HCT116 (cell line): ENCODE results near the gene AASDH. TPM values are rescaled to one million over a fixed set of nuclear protein-coding genes. Genes with fewer than 3 reads are reported as not detected.

ENCODE experiments used
- ATAC-seq: fragments of 200-7000 bp; cut with Tn5 transposase; 2 replicates; pipeline ENCODE4 v1.9.1; 2020; ENCODE audit warnings: mild to moderate bottlenecking, moderate library complexity
- BruUV-seq: library from RNA; stranded (reverse); fragments of 400-500 nt; replicated peaks from 2 replicates; lab custom pipeline; 2021; lab: Mats Ljungman, UMichigan
- CTCF ChIA-PET: fragments of 300-600 bp; sonication (Branson Sonifier 250); formaldehyde crosslinking; loops from one replicate; lab custom pipeline; 2021; ENCODE audit warnings: antibody characterized with exemption; lab: Charles Lee
- POLR2A ChIA-PET: fragments of 300-600, 350-600 bp; sonication (Branson Sonifier 250); formaldehyde crosslinking; loops from one replicate; lab custom pipeline; 2021; ENCODE audit warnings: antibody characterized with exemption; lab: Charles Lee
- RAD21 ChIA-PET, 2 experiments: fragments of 300-600 bp; sonication (Branson Sonifier 250); formaldehyde crosslinking; loops; one replicate each; lab custom pipeline; 2023; ENCODE audit warnings: low total read pairs in 2 of 2; ENCODE audit not compliant: uncharacterized antibody in 2 of 2, unreplicated experiment in 2 of 2, low non-redundant PET in 1 of 2; lab: Charles Lee
- DNase-seq: peaks from one replicate; pipeline ENCODE4 v3.0.0-alpha.2; 2010; ENCODE audit warnings: low read depth, low spot score
- H2AFZ ChIP-seq: fragments of 200-600 bp; shearing (Covaris generic), sonication (generic); 2 replicates; pipeline ENCODE4 v1.6.1; 2017; ENCODE audit warnings: low read depth, mixed run types, mixed read lengths, antibody characterized with exemption, low read length; ENCODE audit not compliant: poor library complexity, severe bottlenecking
- H3K27ac ChIP-seq: 2 replicates; pipeline ENCODE4 v1.5.1; 2012; ENCODE audit warnings: low read depth, low read length
- H3K27me3 ChIP-seq: fragments of 200-600 bp; sonication (generic); 2 replicates; pipeline ENCODE4 v1.6.1; 2016; ENCODE audit warnings: mixed run types, low read length, mixed read lengths; ENCODE audit not compliant: insufficient read depth
- H3K36me3 ChIP-seq, 2 experiments: fragments of 200-500 bp in 1 of 2; fragments of 200-600 bp in 1 of 2; sonication (Bioruptor generic) in 1 of 2; sonication (generic) in 1 of 2; 2 replicates each; pipeline versions ENCODE4 v1.5.1 to v1.6.1; 2014 to 2016; ENCODE audit warnings: low read length in 2 of 2, inconsistent platforms in 1 of 2, mixed read lengths in 1 of 2, mixed run types in 1 of 2; ENCODE audit not compliant: insufficient read depth in 2 of 2, control insufficient read depth in 1 of 2
- H3K4me1 ChIP-seq, 2 experiments: fragments of 200-600 bp in 1 of 2; sonication (generic) in 1 of 2; 2 replicates each; pipeline versions ENCODE4 v1.5.1 to v1.6.1; 2012 to 2017; ENCODE audit warnings: low read length in 2 of 2, inconsistent platforms in 1 of 2, mild to moderate bottlenecking in 1 of 2, mixed read lengths in 1 of 2, mixed run types in 1 of 2, moderate library complexity in 1 of 2; ENCODE audit not compliant: insufficient read depth in 2 of 2, control insufficient read depth in 1 of 2
- H3K4me2 ChIP-seq: fragments of 200-600 bp; sonication (generic); 2 replicates; pipeline ENCODE4 v1.6.1; 2017; ENCODE audit warnings: mixed run types, low read length, mixed read lengths
- H3K4me3 ChIP-seq, 2 experiments: fragments of 200-600 bp in 1 of 2; sonication (generic) in 1 of 2; replicated peaks in 1 of 2; 2 replicates each; pipeline ENCODE4 v1.5.1; 2011 to 2016; ENCODE audit warnings: low read length in 2 of 2, control low read depth in 1 of 2, low read depth in 1 of 2, mild to moderate bottlenecking in 1 of 2, mixed read lengths in 1 of 2, mixed run types in 1 of 2
- H3K79me2 ChIP-seq: fragments of 200-600 bp; sonication (generic); 2 replicates; pipeline ENCODE4 v1.6.1; 2017; ENCODE audit warnings: mild to moderate bottlenecking, mixed run types, low read length, moderate library complexity, mixed read lengths; ENCODE audit not compliant: insufficient read depth
- H3K9ac ChIP-seq: fragments of 200-600 bp; sonication (generic); 2 replicates; pipeline ENCODE4 v1.6.1; 2016; ENCODE audit warnings: low read length, mixed read lengths
- H3K9me2 ChIP-seq: fragments of 200-600 bp; sonication (generic), shearing (Covaris generic); 2 replicates; pipeline ENCODE4 v1.6.1; 2017; ENCODE audit warnings: mixed run types, mild to moderate bottlenecking, moderate library complexity; ENCODE audit not compliant: insufficient read depth
- H3K9me3 ChIP-seq, 2 experiments: fragments of 200-500 bp in 1 of 2; fragments of 200-600 bp in 1 of 2; sonication (Bioruptor generic) in 1 of 2; sonication (generic) in 1 of 2; 2 replicates each; pipeline ENCODE4 v1.6.1; 2014 to 2017; ENCODE audit warnings: low read length in 2 of 2, mixed read lengths in 2 of 2, inconsistent platforms in 1 of 2, low read depth in 1 of 2, mild to moderate bottlenecking in 1 of 2, mixed run types in 1 of 2, moderate library complexity in 1 of 2; ENCODE audit not compliant: control insufficient read depth in 1 of 2, insufficient read depth in 1 of 2
- H4K20me1 ChIP-seq: fragments of 200-600 bp; sonication (generic), shearing (Covaris generic); 2 replicates; pipeline ENCODE4 v1.6.1; 2017; ENCODE audit warnings: mixed run types, mild to moderate bottlenecking, moderate library complexity; ENCODE audit not compliant: insufficient read depth
- CEBPB ChIP-seq: IDR thresholded peaks from 2 replicates; pipeline ENCODE4 v1.6.1; 2012; ENCODE audit warnings: low read depth
- EGR1 ChIP-seq: IDR thresholded peaks from 2 replicates; pipeline ENCODE4 v1.6.1; 2012; ENCODE audit warnings: low read depth
- EZH2 ChIP-seq: fragments of 200-600 bp; sonication (generic); IDR thresholded peaks from 2 replicates; pipeline ENCODE4 v1.6.1; 2017; ENCODE audit warnings: antibody characterized with exemption, mixed run types
- EZH2phosphoT487 ChIP-seq: fragments of 200-600 bp; IDR thresholded peaks from 2 replicates; pipeline ENCODE4 v1.6.1; 2018; ENCODE audit warnings: antibody characterized with exemption, borderline replicate concordance
- JUND ChIP-seq: IDR thresholded peaks from 2 replicates; pipeline ENCODE4 v1.6.1; 2012
- POLR2AphosphoS5 ChIP-seq: IDR thresholded peaks from 2 replicates; pipeline ENCODE4 v1.6.1; 2011; ENCODE audit warnings: mild to moderate bottlenecking, low read depth, low read length, moderate library complexity
- REST ChIP-seq: IDR thresholded peaks from 2 replicates; pipeline ENCODE4 v1.6.1; 2012; ENCODE audit warnings: low read depth
- SP1 ChIP-seq: IDR thresholded peaks from 2 replicates; pipeline ENCODE4 v1.6.1; 2012; ENCODE audit warnings: low read depth
- SRF ChIP-seq: IDR thresholded peaks from 2 replicates; pipeline ENCODE4 v1.6.1; 2012; ENCODE audit warnings: low read depth
- ZFX ChIP-seq: fragments of 450-650 bp; IDR thresholded peaks from 2 replicates; pipeline ENCODE4 v1.6.1; 2017
- intact Hi-C: fragments of 100-400 bp; cut with micrococcal nuclease; formaldehyde crosslinking; loops from 2 replicates; pipeline ENCODE4 v1.10.0; 2022
- total RNA-seq: library from RNA; stranded (reverse); gene quantifications from one replicate; pipeline ENCODE4 v1.2.1, GENCODE V29; 2021; ENCODE audit not compliant: unreplicated experiment

Gene AASDH
- total RNA-seq, 1 experiment from 2014 or later = 13.7 TPM

- Histone ChIP-seq H3K27ac (no peak overlapping the region), H3K4me2 (no peak overlapping the region), H3K9me3 (no peaks in the 10 kb centered on the region), H2AFZ (no peak overlapping the region), H3K27me3 (no peaks in the 10 kb centered on the region), H3K4me1 (no peaks in the 10 kb centered on the region), H3K9ac (no peak overlapping the region), H3K79me2 (peaks cover 100% of the 10 kb centered on the region), H3K4me3 (no peak overlapping the region), H3K36me3 (0 out of 4 replicates have a peak, but pooled peaks cover 0 to 4% of the 10 kb centered on the region in 2 experiments), H4K20me1 (peaks cover 70% of the 10 kb centered on the region), H3K9me2 (no peaks in the 10 kb centered on the region)
- no peak for ATAC-seq
- CTCF ChIA-PET = interaction anchor here (1.3 to 1.6 kb wide), 2 partner anchors 9 to 410 kb away, joined by 8 to 13 read pairs; partner anchors contain the start of genes PAICS and PPAT
- POLR2A ChIA-PET = interaction anchor here (1.0 kb wide), 1 partner anchor 10 kb away, joined by 4 read pairs; the partner anchor contains the start of genes PAICS and PPAT
- RAD21 ChIA-PET = no interaction called here
- TF ChIP-seq REST (no peak), SRF (no peak), POLR2AphosphoS5 (no peak), CEBPB (no peak), EZH2phosphoT487 (no peak), SP1 (no peak), ZFX (no peak), EGR1 (no peak), JUND (no peak), EZH2 (no peak)
- no TSS peak for BruUV-seq
- DNase-seq = no peak
- intact Hi-C loops = loop anchor here (5.0 kb wide), 1 partner anchor 376 kb away; no protein-coding TSS in a partner anchor
Measured at GRCh38 chr4:56426273-56426672, 39.0 kb upstream of the AASDH start.
